ENCODE results near the gene KIF7.
A peak's percentile ranks its signal among the peaks of the same experiment; 100 is the strongest.

GRCh38 chr15:89690276-89691218, 35.3 kb upstream of the KIF7 start, which contains the start of the genes PEX11A and WDR93:
- TF ChIP-seq CTCF (IDR thresholded peaks at IDR 0.05) (no peak), POLR2A (IDR thresholded peaks at IDR 0.05) (peak in 1 of 2 donors; percentile 75)
